H1 (cell line): ENCODE results near the gene ARID5B. TPM values are rescaled to one million over a fixed set of nuclear protein-coding genes. Genes with fewer than 3 reads are reported as not detected.

Source experiments
- CHD1 ChIP-seq: IDR thresholded peaks from 2 replicates; pipeline ENCODE4 v1.6.1; 2012; ENCODE audit warnings: low read depth, low read length, improper control_type of control experiment
- GTF2F1 ChIP-seq: IDR thresholded peaks from 2 replicates; pipeline ENCODE4 v1.6.1; 2012; ENCODE audit warnings: low read depth, low read length, improper control_type of control experiment, borderline replicate concordance
- KDM5A ChIP-seq: fragments of 200-600 bp; IDR thresholded peaks from 2 replicates; pipeline ENCODE4 v1.7.1; 2012; ENCODE audit warnings: mild to moderate bottlenecking, low read length, inconsistent platforms, mixed read lengths
- MAFK ChIP-seq: IDR thresholded peaks from 2 replicates; pipeline ENCODE4 v1.6.1; 2012; ENCODE audit warnings: low read depth, mild to moderate bottlenecking, improper control_type of control experiment, low read length
- MAX ChIP-seq: IDR thresholded peaks from 2 replicates; pipeline ENCODE4 v1.6.1; 2012; ENCODE audit warnings: inconsistent platforms
- SUZ12 ChIP-seq: fragments of 200-600 bp; sonication (generic); IDR thresholded peaks from 2 replicates; pipeline ENCODE4 v1.6.1; 2012; ENCODE audit warnings: mild to moderate bottlenecking, inconsistent platforms, low read length, moderate library complexity, mixed read lengths
- TAF1 ChIP-seq: IDR thresholded peaks from 2 replicates; pipeline ENCODE4 v1.6.1; 2011; ENCODE audit warnings: mild to moderate bottlenecking, low read depth, low read length
- USF2 ChIP-seq: IDR thresholded peaks from 2 replicates; pipeline ENCODE4 v1.6.1; 2011; ENCODE audit warnings: low read length, improper control_type of control experiment
- YY1 ChIP-seq: IDR thresholded peaks from 2 replicates; pipeline ENCODE4 v1.6.1; 2011; ENCODE audit warnings: low read depth, mild to moderate bottlenecking, low read length
- polyA plus RNA-seq, 7 experiments: library from polyadenylated mRNA; depleted of rRNA in 3 of 7; stranded (reverse) in 5 of 7; unstranded in 2 of 7; fragments of >200 nt in 5 of 7; fragments of 200-250 nt in 2 of 7; gene quantifications; 1 replicate in 5 of 7; 2 replicates in 1 of 7; 4 replicates in 1 of 7; pipeline versions ENCODE4 v1.2.1 to v1.2.3, GENCODE V29; 2011 to 2013; ENCODE audit warnings: missing spikeins in 2 of 7, mixed read lengths in 2 of 7
- total RNA-seq: library from RNA; stranded (reverse); fragmentation: NEBNext Ultra II Directional; extraction: Animal tissue kit (Norgen Biotek cat#: 25700); gene quantifications from 2 replicates; pipeline ENCODE4 v1.2.1, GENCODE V29; 2021

The ARID5B gene
- total and polyA plus RNA-seq, 2 of the 8 experiments (the other 6 are each of a cell fraction or from before 2014, with no cell fraction given): 0.21 to 1.1 TPM

GRCh38 chr10:62054408-62054807, 152.9 kb downstream of the ARID5B start (continued):
- TF ChIP-seq YY1 (no peak), USF2 (no peak), SUZ12 (no peak), CHD1 (no peak), KDM5A (no peak), MAFK (no peak), MAX (no peak), TAF1 (no peak), GTF2F1 (no peak)
